ENCODE results near the gene MLX. TPM values are rescaled to one million over a fixed set of nuclear protein-coding genes. Genes with fewer than 3 reads are reported as not detected.

MLX gene
- total RNA-seq, 1 donor: 43.4 TPM

- no peak overlapping the region for H2AFZ ChIP-seq (ENCODE audit: low read length)
- no peaks in the 10 kb centered on the region for H3K27me3 ChIP-seq (ENCODE audit: insufficient read depth, low read length)
- peak overlapping the region; percentile 28 for H3K4me3 ChIP-seq (ENCODE audit: insufficient read depth, low read length)
- no peaks in the 10 kb centered on the region for H4K20me1 ChIP-seq (ENCODE audit: insufficient read depth, low read length)
- no peak for TF ChIP-seq CTCF (IDR thresholded peaks at IDR 0.05; ENCODE audit: extremely low read depth, low read depth, low read length)
- peaks cover 10% of the 10 kb centered on the region for H3K36me3 ChIP-seq (ENCODE audit: insufficient read depth, low read length)
- no peaks in the 10 kb centered on the region for H3K9me3 ChIP-seq (ENCODE audit: low read depth, low read length)
- H3K4me1 ChIP-seq (ENCODE audit: insufficient read depth, low read length): peaks cover 62% of the 10 kb centered on the region
- peak overlapping the region; percentile 73 for H3K4me2 ChIP-seq (ENCODE audit: insufficient read depth, low read length)
- no peaks in the 10 kb centered on the region for H3K79me2 ChIP-seq (ENCODE audit: insufficient read depth, low read length)
- DNase-seq (ENCODE audit: insufficient read length, low spot score, missing footprints): peak; percentile 36
- peak overlapping the region; percentile 100 for H3K27ac ChIP-seq (ENCODE audit: low read depth, low read length)
These were observed 48.0 kb upstream of the MLX start for GRCh38 chr17:42518755-42519545.

- Histone ChIP-seq H4K20me1 (ENCODE audit: insufficient read depth, low read length) (no peaks in the 10 kb centered on the region), H3K4me2 (ENCODE audit: insufficient read depth, low read length) (peak overlapping the region; percentile 73), H3K36me3 (ENCODE audit: insufficient read depth, low read length) (peaks cover 4% of the 10 kb centered on the region), H3K79me2 (ENCODE audit: insufficient read depth, low read length) (no peaks in the 10 kb centered on the region), H2AFZ (ENCODE audit: low read length) (no peak overlapping the region), H3K27ac (ENCODE audit: low read depth, low read length) (peak overlapping the region; percentile 100), H3K4me1 (ENCODE audit: insufficient read depth, low read length) (peaks cover 65% of the 10 kb centered on the region), H3K27me3 (ENCODE audit: insufficient read depth, low read length) (no peaks in the 10 kb centered on the region), H3K9me3 (ENCODE audit: low read depth, low read length) (no peaks in the 10 kb centered on the region), H3K4me3 (ENCODE audit: insufficient read depth, low read length) (peak overlapping the region; percentile 37)
- TF ChIP-seq CTCF (IDR thresholded peaks at IDR 0.05; ENCODE audit: extremely low read depth, low read depth, low read length): no peak
- peak; percentile 92 for DNase-seq (ENCODE audit: insufficient read length, low spot score, missing footprints)
These were observed 47.1 kb upstream of the MLX start for GRCh38 chr17:42519546-42520491.

GRCh38 chr17:42520540-42520951 lies 46.4 kb upstream of the MLX start:
- Histone ChIP-seq H3K4me2 (ENCODE audit: insufficient read depth, low read length) (peak overlapping the region; percentile 73), H3K79me2 (ENCODE audit: insufficient read depth, low read length) (no peaks in the 10 kb centered on the region), H3K27ac (ENCODE audit: low read depth, low read length) (peak overlapping the region; percentile 100), H2AFZ (ENCODE audit: low read length) (no peak overlapping the region), H3K4me3 (ENCODE audit: insufficient read depth, low read length) (peak overlapping the region; percentile 23), H3K4me1 (ENCODE audit: insufficient read depth, low read length) (peaks cover 72% of the 10 kb centered on the region), H4K20me1 (ENCODE audit: insufficient read depth, low read length) (no peaks in the 10 kb centered on the region), H3K27me3 (ENCODE audit: insufficient read depth, low read length) (no peaks in the 10 kb centered on the region), H3K9me3 (ENCODE audit: low read depth, low read length) (no peaks in the 10 kb centered on the region), H3K36me3 (ENCODE audit: insufficient read depth, low read length) (peaks cover 4% of the 10 kb centered on the region)
- peak; percentile 19 for DNase-seq (ENCODE audit: insufficient read length, low spot score, missing footprints)
- TF ChIP-seq CTCF (IDR thresholded peaks at IDR 0.05; ENCODE audit: extremely low read depth, low read depth, low read length): peak; percentile 26
